HG03439 (cell line): ENCODE measurements around the gene RGP1.
A peak's percentile ranks its signal among the peaks of the same experiment; 100 is the strongest.

ENCODE experiments used
- ATAC-seq: cut with Tn5 transposase; IDR thresholded peaks from one replicate; pipeline ENCODE4 v1.9.1; 2021; ENCODE audit warnings: mild to moderate bottlenecking, moderate library complexity; ENCODE audit not compliant: unreplicated experiment

The RGP1 gene

GRCh38 chr9:35719546-35719945 lies 29.5 kb upstream of the RGP1 start:
- ATAC-seq: no peak

GRCh38 chr9:35723426-35723825 lies 25.7 kb upstream of the RGP1 start:
- no peak for ATAC-seq

GRCh38 chr9:35723908-35724307 lies 25.2 kb upstream of the RGP1 start:
- no peak for ATAC-seq

GRCh38 chr9:35725362-35725761 lies 23.7 kb upstream of the RGP1 start:
- no peak for ATAC-seq

- no peak for ATAC-seq
Measured at GRCh38 chr9:35726931-35727330, 22.2 kb upstream of the RGP1 start.

- no peak for ATAC-seq
Measured at GRCh38 chr9:35727676-35728040, 21.4 kb upstream of the RGP1 start.

GRCh38 chr9:35728041-35728971 lies 20.8 kb upstream of the RGP1 start:
- ATAC-seq: no peak

- ATAC-seq: no peak
Measured at GRCh38 chr9:35729101-35729500, 20.0 kb upstream of the RGP1 start.

- ATAC-seq: no peak
Measured at GRCh38 chr9:35729700-35730485, 19.2 kb upstream of the RGP1 start.

GRCh38 chr9:35730486-35730854 lies 18.6 kb upstream of the RGP1 start:
- ATAC-seq: no peak

GRCh38 chr9:35731415-35732184 lies 17.5 kb upstream of the RGP1 start:
- ATAC-seq: no peak

- ATAC-seq: peak; percentile 84
Measured at GRCh38 chr9:35732185-35732799, 16.8 kb upstream of the RGP1 start, which contains the start of the genes CREB3 and TLN1. TSS of gene CREB3 (plus strand) at chr9:35732666. CDS start at chr9:35732773, 107 bp downstream. TSS of gene TLN1 (minus strand) at chr9:35732195. CDS start at chr9:35725694, 6,501 bp downstream.

- ATAC-seq: peak; percentile 9
Measured at GRCh38 chr9:35732800-35733541, 16.1 kb upstream of the RGP1 start.

- no peak for ATAC-seq
Measured at GRCh38 chr9:35734096-35734495, 15.0 kb upstream of the RGP1 start.

GRCh38 chr9:35736201-35736633 lies 12.9 kb upstream of the RGP1 start:
- ATAC-seq: no peak

- ATAC-seq: no peak
Measured at GRCh38 chr9:35737143-35737542, 11.9 kb upstream of the RGP1 start.

GRCh38 chr9:35738186-35738585 lies 10.9 kb upstream of the RGP1 start:
- ATAC-seq: no peak

- ATAC-seq: no peak
Measured at GRCh38 chr9:35738924-35739323, 10.2 kb upstream of the RGP1 start.

- no peak for ATAC-seq
Measured at GRCh38 chr9:35740243-35740642, 8.8 kb upstream of the RGP1 start.

GRCh38 chr9:35741740-35742139 lies 7.3 kb upstream of the RGP1 start:
- ATAC-seq: no peak
